ENCODE measurements around the gene LGR4.
"Not testable (repeated sequence)": the region's sequence is repeated elsewhere in the genome, so short reads cannot be mapped to it uniquely, and the experiment has no call there.

The LGR4 gene

DNA sequence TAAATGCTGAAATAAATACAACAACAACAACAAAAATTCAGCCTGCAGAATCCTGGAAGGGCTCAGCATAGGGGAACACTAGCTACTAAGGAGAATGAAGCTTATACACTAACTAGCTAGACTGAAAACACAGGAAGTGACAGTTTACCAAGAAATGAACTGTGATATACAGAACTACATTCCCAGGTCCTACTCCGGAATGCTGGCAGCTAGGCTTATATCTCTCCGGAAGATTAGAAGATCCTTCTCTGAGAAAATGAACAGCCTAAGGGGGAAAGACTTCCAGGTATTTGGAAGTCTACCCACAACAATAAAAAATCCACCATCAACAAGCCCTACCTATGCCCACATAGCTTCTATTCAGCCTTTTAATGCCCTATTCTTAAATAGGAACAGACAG lies 140.6 kb downstream of the LGR4 start:
- no peak for DNase-seq

DNA sequence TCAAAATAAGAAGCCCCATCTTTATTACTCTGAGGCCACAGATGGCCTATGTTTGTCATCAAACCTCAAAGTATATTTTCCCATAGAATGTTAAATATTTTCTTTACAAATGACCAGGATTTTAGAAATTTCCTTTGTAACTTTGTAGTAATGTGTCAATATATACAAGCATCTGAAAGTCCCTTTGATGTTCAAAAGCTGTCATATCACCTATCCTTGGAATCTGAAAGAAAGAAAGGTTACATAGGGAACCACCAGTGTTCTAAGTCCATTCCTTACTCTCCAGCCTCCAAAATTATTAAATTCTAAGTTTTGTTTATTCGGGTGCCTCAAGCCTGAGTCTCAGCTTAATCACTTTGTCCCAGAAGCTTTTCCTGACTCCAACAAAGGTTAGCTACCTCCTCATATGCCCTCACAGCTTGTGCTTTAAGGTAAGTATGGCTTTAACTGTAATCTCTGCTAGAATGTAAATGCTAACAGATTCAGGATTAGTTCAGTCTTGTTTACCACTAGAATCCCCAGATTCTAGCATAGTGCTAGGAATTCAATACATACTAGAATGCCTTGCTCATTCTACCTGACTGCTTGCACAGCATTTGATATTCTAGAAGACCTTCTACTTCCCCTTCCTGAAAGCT lies 141.8 kb downstream of the LGR4 start:
- DNase-seq, result no peak

DNA sequence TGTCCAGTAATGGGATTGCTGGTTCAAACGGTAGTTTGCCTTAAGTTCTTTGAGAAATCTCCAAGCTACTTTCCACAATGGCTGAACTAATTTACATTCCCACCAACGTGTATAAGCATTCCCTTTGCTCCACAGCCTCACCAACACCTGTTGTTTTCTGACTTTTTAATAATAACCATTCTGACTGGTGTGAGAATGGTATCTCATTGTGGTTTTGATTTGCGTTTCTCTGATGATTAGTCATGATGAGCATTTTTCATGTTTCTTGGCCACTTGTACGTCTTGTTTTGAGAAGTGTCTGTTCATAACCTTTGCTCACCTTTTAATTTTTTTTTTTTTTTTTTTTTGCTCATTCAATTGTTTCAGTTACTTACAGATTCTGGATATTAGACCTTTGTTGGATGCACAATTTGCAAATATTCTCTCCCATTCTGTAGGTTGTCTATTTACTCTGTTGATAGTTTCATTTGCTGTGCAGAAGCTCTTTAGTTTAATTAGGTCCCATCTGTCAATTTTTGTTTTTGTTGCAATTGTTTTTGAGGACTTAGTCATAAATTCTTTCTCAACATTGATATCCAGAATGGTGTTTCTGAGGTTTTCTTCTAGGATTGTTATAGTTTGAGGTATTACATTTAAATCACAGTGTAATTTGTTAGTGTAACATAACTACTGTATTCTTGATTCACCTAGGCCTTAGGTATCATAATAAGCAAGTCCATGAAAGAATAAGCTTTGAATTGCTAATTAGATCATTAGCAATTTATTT lies 142.5 kb downstream of the LGR4 start:
- DNase-seq, result no peak

DNA sequence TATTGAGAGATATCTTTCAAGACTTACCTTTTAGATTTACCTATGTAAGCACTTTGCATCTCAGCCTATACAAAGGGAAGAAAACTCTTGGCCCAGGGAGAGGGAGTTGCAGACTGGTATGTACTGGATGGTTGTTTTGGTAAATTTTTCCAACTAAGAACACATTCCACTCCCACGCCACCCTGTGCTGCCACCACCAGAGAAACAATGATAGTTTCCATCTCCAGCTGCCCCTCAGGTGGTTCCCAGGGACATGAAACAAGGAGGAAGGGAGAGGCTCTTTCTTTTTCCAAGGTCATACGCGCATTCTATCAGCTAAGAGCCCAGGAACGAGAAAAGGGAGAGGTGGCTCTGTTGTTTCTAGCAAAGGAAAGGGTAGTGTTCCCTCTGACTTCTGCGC lies 144.0 kb downstream of the LGR4 start:
- DNase-seq, result no peak

GRCh38 chr11:27327064-27327463 lies 145.5 kb downstream of the LGR4 start:
- DNase-seq, result not testable (repeated sequence)

DNA sequence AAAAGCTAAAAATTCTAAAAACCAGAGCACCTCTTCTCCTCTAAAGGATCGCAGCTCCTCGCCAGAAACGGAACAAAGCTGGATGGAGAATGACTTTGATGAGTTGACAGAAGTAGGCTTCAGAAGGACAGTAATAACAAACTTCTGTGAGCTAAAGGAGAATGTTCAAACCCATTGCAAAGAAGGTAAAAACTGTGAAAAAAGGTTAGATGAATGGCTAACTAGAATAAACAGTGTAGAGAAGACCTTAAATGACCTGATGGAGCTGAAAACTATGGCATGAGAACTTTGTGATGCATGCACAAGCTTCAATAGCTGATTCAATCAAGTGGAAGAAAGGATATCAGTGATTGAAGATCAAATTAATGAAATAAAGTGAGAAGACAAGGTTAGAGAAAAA lies 150.4 kb downstream of the LGR4 start:
- not testable (repeated sequence) for DNase-seq

DNA sequence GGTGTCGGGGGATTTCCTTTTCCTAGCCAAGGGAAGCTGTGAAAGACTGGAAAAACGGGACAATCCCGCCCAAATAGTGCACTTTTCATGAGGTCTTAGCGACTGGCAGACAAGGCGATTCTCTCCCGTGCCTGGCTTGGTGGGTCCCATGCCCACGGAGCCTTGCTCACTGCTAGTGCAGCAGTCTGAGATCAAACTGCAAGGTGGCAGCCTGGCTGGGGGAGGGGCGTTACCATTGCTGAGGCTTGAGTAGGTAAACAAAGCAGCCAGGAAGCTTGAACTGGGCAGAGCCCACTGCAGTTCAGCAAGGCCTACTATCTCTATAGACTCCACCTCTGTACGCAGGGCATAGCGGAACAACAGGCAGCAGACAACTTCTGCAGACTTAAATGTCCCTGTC lies 151.2 kb downstream of the LGR4 start:
- DNase-seq, result not testable (repeated sequence)

GRCh38 chr11:27319072-27319471 lies 153.5 kb downstream of the LGR4 start:
- DNase-seq, result no peak

- DNase-seq, result no peak
Observed at GRCh38 chr11:27317751-27318150, 154.8 kb downstream of the LGR4 start.
